Stimulated activated CD8-positive, alpha-beta memory T cell treated with anti-CD3 and anti-CD28 coated beads, Interleukin-7, amount 100 ng/mL, for 4 hours (primary cell): ENCODE data around the gene SPATA32.

Experiments used
- DNase-seq, 2 donors: peaks; one replicate each; pipeline ENCODE4 v3.0.0-alpha.2; 2020; ENCODE audit warnings: low read depth in 2 of 2

SPATA32 gene

GRCh38 chr17:45246861-45247428 lies 14.9 kb downstream of the SPATA32 start:
- no peak for DNase-seq

DNA sequence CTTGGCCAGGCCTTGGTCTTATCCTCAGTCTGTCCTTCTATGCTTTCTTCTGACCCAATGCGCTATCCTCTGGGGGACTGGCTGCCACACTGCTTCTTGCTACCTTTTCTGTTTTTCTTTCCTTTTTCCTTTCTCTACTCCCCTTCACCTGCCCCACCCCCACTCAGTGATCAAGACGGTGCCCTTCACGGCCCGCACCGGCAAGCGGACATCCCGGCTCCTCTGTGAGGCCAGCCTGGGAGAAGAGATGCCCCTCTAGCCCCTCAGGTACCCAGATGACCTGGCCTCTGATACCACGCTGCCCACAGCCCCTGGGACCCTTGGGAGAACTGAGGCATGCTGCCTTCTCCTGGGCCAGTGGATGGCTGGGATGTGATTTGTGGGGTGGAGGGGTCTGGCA lies 15.6 kb downstream of the SPATA32 start:
- DNase-seq: no peak

- DNase-seq: no peak
Observed at GRCh38 chr17:45244725-45245656, 16.9 kb downstream of the SPATA32 start.

GRCh38 chr17:45243750-45244149 lies 18.1 kb downstream of the SPATA32 start:
- DNase-seq: no peak

GRCh38 chr17:45242029-45242414 lies 19.9 kb downstream of the SPATA32 start:
- no peak for DNase-seq

DNA sequence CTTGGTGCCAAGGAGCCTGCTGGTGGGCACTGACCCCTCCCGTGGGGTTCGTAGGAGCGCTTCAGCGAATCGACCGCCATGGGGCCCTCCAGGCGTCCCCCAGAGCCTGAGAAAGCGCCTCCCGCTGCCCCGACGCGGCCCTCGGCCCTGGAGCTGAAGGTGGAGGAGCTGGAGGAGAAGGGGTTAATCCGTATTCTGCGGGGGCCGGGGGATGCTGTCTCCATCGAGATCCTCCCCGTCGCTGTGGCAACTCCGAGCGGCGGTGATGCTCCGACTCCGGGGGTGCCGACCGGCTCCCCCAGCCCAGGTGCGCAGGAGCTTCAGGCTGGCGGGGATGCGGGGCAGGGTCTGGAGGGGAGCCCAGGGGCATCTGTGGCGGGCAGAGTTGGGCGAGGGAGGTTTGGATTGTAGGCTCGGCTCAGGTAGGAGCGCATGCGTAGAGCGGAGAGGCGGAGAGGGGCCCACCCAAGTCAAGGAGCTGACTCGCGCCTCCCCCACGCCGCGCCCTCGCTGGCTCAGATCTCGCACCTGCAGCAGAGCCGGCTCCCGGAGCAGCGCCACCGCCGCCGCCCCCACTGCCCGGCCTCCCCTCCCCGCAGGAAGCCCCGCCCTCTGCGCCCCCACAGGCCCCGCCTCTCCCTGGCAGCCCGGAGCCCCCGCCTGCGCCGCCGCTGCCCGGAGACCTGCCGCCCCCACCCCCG lies 20.4 kb downstream of the SPATA32 start:
- DNase-seq: no peak

DNA sequence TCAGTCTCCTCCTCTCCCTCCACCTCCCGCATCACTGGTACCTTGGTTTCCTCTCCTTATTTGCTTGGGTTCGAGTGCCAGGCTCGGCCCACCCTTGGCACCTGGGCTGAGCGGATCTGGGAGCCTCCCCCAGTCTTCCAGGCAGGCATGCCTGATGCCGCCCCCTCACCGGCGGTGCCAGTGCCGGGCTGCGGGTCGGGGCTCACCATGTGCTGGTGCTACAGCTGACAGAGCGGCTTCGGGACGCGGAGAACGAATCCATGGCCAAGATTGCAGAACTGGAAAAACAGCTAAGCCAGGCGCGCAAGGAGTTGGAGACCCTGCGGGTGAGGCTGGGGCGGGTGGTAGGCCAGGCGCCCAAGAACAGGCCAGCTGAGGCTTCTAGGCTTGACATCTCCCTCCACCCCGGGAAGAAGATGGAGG lies 21.0 kb downstream of the SPATA32 start:
- no peak for DNase-seq

- no peak for DNase-seq
Observed at GRCh38 chr17:45238155-45238774, 23.6 kb downstream of the SPATA32 start.

GRCh38 chr17:45237686-45238085 lies 24.2 kb downstream of the SPATA32 start:
- no peak for DNase-seq

GRCh38 chr17:45236282-45236606 lies 25.6 kb downstream of the SPATA32 start:
- no peak for DNase-seq

DNA sequence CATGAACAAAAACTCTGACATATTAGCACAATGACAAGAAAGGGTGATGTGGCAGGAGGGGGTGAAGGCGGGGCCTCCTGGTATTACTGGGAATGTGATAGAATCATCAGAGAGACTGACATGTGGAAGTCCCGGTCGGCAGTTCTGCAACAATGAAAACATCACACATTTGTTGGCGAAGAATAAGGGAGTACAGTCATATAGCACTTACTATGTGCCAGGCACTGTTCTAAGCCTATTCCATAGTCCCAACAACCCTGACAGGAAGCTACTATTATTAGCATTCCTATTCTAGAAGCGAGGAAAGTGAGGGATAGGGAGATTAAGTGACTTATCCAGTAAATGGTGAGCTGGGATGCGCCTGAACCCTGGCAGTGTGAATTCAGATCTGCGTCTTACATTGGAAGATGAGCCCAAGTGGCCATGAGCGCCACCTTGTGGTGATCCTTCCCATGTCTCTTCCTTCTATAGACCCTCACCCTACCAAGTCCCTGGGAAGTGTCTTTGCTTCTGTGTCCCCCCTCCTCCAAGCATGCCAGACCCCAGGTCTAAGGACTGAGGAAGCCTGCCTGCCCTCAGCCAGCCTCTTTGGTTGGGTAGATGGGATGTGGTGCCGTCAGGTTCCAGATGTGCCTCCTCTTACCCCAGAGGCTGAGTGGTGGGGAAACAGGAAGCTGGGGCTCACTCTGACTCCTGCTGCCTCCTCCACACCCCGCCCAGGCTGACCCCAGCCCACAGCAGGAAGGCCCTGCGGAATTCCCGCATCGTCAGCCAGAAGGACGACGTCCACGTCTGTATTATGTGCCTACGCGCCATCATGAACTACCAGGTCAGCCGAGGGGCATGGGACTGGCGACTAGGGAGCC lies 26.2 kb downstream of the SPATA32 start:
- DNase-seq: peak; percentile 57 to 58

DNA sequence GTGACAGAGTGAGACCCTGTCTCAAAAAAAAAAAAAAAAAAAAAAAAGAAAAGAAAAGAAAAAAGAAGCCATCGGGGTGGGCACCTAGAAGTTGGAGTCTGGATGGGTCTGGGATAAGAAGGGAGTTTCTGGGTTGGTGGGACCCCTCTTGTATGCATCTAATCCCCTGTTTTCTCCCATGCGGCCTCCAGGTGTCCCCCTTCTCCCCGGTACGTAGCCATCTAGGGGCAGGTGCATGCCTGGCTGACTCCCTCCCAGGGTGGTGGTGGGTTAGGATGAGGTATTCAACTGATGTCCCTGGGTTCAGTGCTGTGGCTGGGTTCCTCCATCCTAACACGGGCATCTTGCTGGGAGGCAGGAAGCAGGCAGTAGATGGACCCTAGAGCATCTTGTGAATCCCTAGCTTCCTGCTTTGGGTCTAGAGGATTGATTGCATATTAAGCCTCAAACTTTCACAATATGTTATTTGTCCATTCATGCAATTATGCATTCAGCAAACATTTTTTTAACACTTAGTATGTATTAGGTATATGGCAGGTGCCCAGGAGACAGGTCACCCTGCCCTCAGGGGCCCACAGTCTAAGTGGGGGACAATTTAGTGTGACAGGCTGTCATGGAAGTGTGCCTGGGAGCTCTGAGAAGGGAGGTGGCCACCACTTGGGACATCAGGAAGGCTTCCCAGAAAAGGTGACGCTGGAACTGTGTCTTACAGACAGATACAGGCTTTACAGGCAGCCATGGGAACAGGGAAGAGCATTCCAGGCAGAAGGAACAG lies 27.1 kb downstream of the SPATA32 start:
- DNase-seq: no peak

DNA sequence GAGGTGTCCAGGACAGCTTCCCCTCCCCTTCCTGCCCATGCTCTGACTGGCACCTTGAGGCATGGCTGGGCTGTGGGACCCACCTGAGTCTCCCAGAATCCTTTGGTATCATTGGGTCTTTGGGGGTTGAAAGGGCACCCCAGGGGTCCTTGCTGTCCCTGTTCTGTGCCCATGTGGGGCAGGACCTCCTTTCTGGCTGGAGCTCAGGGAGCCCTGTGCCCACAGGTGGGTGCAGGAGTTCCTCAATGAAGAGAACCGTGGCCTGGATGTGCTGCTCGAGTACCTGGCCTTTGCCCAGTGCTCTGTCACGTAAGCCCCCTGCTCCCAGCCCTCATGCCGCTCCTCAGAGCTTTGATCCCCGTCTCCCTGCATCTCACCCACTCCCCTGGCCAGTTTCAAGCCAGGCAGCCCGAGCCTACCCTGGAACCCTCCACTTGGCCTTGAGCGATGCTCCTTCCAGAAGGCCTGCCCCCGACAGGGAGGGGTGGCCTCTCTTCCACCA lies 28.4 kb downstream of the SPATA32 start:
- DNase-seq: no peak

DNA sequence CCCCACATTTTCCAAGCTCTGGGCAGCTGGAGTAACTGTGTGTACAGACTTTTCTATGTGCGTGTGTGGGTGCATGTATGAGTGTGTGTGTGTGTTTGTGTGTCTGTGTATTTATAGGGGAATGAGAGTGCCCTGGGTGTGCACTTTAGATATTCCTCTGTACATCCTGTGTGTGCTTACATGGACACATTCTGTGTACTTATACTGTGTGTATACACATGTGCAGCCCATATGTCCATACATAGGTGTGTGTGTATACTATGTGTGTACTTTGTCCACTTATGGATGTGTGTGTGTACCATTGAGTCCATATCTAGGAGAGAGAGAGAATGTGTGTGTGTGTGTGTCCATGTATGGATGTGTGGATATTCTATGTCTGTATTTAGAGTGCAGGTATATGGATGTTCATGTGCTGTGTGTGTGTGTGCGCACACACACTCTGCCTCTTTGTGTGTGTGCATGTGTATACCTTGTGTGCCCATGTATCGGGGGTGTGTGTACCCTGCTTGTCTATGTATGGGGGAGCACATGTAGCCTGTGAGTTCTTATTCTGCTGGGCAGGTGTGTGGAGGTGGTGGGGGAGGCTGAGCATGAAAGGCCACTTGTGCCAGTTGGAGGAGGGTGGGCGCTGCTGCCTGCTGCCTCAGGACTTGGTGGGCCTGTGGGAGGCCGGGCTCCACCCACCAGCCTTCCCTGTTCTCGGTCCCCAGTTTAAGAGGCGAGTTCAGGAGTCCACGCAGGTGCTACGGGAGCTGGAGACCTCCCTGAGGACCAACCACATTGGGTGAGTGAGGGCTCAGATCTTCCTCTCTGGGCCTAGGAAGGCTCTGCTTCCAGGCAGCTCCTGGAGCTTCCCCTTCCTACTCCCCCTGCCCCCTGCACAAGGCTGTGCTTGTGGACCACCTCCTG lies 29.1 kb downstream of the SPATA32 start:
- DNase-seq: no peak

DNA sequence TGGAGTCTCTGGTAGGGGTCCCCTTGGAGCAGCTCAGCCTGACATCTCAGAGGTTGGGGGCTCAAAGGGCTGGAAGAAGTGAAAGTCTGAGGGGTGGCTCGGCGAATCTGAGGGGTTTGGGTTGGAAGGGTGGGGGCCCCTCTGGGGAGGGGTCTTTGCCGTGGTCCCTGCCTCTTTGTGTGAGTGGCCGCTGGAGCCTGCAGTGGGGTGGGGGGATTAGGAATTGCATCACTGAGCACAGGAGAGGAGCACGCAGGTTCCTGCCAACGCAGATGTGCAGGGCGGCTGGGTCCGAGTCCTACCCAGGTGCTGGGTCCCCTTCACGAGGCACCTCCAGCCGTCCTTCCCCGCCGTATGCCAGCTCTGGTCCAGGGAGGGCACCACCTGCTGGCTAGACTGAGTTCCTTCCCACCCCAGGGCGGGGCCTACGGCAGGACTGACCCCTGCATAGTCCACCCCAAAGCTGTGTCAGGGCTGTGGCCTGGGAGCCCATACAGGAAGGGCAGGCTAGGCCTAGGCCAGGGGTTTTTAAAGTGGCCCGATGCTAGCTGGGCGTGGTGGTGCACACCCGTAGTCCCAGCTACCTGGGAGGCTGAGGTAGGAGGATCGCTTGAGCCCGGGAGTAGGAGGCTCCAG lies 30.3 kb downstream of the SPATA32 start:
- DNase-seq: no peak

DNA sequence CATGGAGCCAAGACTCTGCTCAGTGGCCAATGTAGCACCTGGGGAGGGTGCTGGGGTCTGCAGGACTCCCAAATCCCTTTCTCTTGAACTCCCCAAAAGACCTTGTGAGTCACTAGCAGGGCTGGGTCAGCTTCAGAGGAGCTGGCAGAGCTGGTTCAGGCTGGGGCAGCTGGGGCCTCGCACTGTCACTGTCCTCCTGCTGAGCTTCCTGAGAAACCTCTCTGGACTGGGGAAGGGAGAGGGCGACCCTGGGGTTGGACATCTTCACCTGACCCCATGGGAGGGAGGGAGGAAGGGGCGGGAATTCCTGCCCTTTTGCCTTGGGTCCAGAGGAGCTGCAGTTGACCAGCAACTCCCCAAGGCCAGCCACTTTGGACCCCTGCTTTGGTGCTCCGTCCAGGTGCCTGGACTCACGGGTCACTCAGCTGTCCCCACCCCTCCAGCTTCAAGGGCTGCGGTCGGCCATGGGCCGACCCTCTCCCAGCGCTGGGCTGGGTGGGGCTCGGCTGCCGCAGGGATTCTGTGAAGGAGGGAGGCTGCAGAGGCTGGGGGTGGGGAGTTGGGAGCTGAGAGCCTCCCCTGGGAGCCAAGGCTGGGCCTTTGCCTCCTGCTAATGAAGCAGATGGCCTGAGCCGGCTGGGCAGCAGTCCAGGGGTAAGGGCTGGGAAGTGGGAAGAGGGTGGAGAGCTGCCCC lies 31.0 kb downstream of the SPATA32 start:
- no peak for DNase-seq

DNA sequence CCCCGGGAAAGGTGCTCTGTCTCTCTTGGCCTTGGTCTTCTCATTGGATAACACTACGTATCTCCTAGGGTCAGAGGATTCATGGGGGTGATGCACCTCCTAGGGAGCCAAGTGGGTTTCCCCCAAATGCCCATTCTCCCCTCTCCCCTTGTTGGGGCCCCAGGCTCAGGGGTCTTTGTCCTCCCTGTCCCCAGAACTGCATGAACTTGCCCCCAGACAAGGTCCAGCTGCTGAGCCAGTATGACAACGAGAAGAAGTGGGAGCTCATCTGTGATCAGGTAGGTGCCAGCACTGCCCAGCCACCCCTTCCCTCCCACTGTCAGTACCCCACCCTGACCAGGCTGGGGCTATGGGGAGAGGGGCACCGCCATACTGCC lies 31.5 kb downstream of the SPATA32 start:
- DNase-seq: no peak

GRCh38 chr17:45229681-45230409 lies 32.0 kb downstream of the SPATA32 start:
- DNase-seq: peak in 1 of 2 donors; percentile 53
